Ascending aorta (tissue), 2 donors: ENCODE data around the gene TSHR. TPM values are rescaled to one million over a fixed set of nuclear protein-coding genes. Genes with fewer than 3 reads are reported as not detected.
"Not testable (repeated sequence)": the region's sequence is repeated elsewhere in the genome, so short reads cannot be mapped to it uniquely, and the experiment has no call there.

ENCODE experiments used
- DNase-seq, 2 donors: peaks; one replicate each; pipeline ENCODE4 v3.0.0-alpha.2; 2019; ENCODE audit warnings: low spot score in 2 of 2
- H3K27ac ChIP-seq, 2 donors: fragments of 200-600 bp; sonication (generic); one replicate each; pipeline ENCODE4 v1.5.1; 2016 to 2017; ENCODE audit warnings: mild to moderate bottlenecking in 1 of 2
- H3K27me3 ChIP-seq: fragments of 200-600 bp; sonication (generic); one replicate; pipeline ENCODE4 v1.5.1; 2017
- H3K36me3 ChIP-seq, 2 donors: fragments of 200-600 bp; sonication (generic); one replicate each; pipeline ENCODE4 v1.5.1; 2016
- H3K4me1 ChIP-seq, 2 donors: fragments of 200-600 bp; sonication (generic); one replicate each; pipeline ENCODE4 v1.5.1; 2016 to 2017; ENCODE audit warnings: mild to moderate bottlenecking in 1 of 2
- H3K4me3 ChIP-seq, 2 donors: fragments of 200-600 bp; sonication (generic); one replicate each; pipeline ENCODE4 v1.5.1; 2016 to 2017; ENCODE audit warnings: mild to moderate bottlenecking in 1 of 2
- H3K9me3 ChIP-seq, 2 donors: fragments of 200-600 bp; sonication (generic); one replicate each; pipeline ENCODE4 v1.5.1; 2016
- intact Hi-C: fragments of 100-400 bp; cut with DNase I; formaldehyde crosslinking; loops from one replicate; pipeline ENCODE4 v1.15.1; 2023
- total RNA-seq: library from RNA; depleted of rRNA; stranded (reverse); fragments of >200 nt; gene quantifications from one replicate; pipeline ENCODE4 v1.1.0, GENCODE V29; 2016
- TF ChIP-seq, protein P1 (sequence below), 3 experiments: fragments of 200-600 bp in 2 of 3; fragments of 450-650 bp in 1 of 3; sonication (generic) in 2 of 3; IDR thresholded peaks; one replicate each; pipeline ENCODE4 v1.5.1; 2016 to 2019; ENCODE audit warnings: antibody characterized with exemption in 3 of 3, mild to moderate bottlenecking in 1 of 3, moderate library complexity in 1 of 3

The TSHR gene
- total RNA-seq, 1 donor from 2014 or later = not detected

DNA sequence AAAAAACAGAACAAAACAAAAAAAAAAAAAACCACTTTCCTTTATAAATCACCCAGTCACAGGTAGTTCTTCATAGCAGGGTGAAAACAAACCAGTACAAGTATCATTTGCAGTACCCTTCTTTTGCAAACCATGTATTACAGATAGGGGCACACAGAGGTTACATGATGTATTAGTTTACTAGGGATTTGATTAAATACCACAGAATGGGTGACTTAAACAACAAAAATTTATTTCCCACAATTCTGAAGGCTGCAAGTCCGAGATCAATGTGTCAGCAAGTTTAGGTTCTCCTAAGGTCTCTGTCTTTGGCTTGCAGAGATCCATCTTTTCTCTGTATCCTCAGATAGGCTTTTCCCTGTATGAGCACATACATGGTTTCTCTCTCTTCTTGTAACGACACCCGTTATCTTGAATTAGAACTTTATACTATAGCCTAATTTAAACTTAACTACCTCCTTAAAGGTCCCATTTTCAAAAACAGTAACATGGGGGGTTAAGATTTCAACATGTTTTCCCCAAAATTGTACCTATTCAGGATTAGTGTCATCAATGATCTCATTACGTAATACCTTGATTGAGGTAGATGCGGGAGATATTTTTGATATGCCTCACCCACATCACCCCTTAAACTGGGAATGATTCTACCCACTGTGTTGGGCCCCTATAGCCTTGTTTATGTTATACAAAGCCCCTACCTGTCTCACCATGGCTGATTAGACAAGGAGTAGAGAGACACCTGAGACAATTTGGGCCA lies 10.4 kb upstream of the TSHR start:
- intact Hi-C loops = loop anchor here (5.0 kb wide), 1 partner anchor 277 kb away; the partner anchor contains the start of gene GTF2A1
- H3K4me1 ChIP-seq = peaks cover 0 to 4% of the 10 kb centered on the region in 2 donors
- no peaks in the 10 kb centered on the region for H3K36me3 ChIP-seq
- H3K27me3 ChIP-seq = no peaks in the 10 kb centered on the region
- no peak overlapping the region for H3K4me3 ChIP-seq
- H3K9me3 ChIP-seq = no peaks in the 10 kb centered on the region
- H3K27ac ChIP-seq = no peak overlapping the region
- DNase-seq = no peak
- TF ChIP-seq, protein P1, sequence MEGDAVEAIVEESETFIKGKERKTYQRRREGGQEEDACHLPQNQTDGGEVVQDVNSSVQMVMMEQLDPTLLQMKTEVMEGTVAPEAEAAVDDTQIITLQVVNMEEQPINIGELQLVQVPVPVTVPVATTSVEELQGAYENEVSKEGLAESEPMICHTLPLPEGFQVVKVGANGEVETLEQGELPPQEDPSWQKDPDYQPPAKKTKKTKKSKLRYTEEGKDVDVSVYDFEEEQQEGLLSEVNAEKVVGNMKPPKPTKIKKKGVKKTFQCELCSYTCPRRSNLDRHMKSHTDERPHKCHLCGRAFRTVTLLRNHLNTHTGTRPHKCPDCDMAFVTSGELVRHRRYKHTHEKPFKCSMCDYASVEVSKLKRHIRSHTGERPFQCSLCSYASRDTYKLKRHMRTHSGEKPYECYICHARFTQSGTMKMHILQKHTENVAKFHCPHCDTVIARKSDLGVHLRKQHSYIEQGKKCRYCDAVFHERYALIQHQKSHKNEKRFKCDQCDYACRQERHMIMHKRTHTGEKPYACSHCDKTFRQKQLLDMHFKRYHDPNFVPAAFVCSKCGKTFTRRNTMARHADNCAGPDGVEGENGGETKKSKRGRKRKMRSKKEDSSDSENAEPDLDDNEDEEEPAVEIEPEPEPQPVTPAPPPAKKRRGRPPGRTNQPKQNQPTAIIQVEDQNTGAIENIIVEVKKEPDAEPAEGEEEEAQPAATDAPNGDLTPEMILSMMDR (IDR thresholded peaks at IDR 0.05) = no peak

DNA sequence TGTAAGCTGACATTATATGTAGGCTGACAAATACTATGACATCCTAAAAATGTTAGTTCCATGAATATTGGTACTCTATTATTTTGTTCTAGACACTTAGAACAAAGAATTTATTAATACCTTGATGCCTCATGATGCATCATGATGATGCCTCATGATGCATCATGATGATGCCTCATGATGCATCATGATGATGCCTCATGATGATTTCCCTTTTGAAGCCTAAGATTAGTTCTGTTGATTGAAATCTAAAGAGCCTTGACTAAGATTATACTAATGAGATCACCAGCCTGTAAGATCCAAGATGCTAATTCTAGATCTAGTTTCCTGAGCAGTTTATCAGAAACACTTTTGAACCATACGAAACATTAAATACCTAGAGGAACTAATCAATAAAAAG lies 9.2 kb upstream of the TSHR start:
- Histone ChIP-seq H3K4me1 (peaks cover 0 to 4% of the 10 kb centered on the region in 2 donors), H3K27ac (no peak overlapping the region), H3K27me3 (no peaks in the 10 kb centered on the region), H3K4me3 (no peak overlapping the region), H3K9me3 (no peaks in the 10 kb centered on the region), H3K36me3 (no peaks in the 10 kb centered on the region)
- intact Hi-C loops = no loop called here
- TF ChIP-seq, protein P1 (IDR thresholded peaks at IDR 0.05) = no peak
- DNase-seq = no peak

DNA sequence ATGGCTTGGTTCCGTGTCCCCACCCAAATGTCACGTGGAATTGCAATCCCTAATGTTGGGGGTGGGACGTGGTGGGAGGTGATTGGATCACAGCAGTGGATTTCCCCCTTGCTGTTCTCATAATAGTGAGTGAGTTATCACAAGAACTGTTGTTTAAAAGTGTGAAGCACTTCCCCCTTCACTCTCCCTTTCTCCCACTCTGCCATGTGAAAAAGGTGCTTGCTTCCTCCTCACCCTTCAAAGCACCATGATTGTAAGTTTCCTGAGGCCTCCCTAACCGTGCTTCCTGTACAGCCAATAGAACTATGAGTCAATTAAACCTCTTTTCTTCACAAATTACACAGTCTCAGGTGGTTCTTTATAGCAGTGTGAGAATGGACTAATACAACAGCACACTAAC lies 8.6 kb upstream of the TSHR start:
- TF ChIP-seq, protein P1 (IDR thresholded peaks at IDR 0.05) = no peak
- Histone ChIP-seq H3K36me3 (no peaks in the 10 kb centered on the region), H3K27ac (no peak overlapping the region), H3K4me1 (peaks cover 0 to 4% of the 10 kb centered on the region in 2 donors), H3K27me3 (no peaks in the 10 kb centered on the region), H3K9me3 (no peaks in the 10 kb centered on the region), H3K4me3 (no peak overlapping the region)
- intact Hi-C loops = no loop called here
- no peak for DNase-seq

DNA sequence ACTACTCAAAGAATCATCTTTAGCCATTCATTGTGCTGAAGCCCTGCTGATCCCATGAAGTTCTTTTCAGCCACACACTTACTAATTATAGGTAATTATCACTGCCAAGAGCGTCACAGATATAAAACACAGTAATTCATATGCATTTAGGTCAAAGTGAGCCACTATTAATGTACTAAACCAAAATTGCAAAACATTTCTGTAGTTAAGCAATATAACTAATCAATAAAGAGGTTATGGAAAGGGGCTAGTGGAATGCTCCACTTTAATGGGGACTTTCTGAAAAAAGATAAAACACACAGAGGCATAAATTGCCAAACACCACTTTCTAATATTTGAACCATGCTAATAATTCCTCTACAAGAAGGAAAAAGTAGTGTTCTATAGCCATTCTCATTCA lies 7.1 kb upstream of the TSHR start:
- H3K36me3 ChIP-seq = no peaks in the 10 kb centered on the region
- no peak overlapping the region for H3K27ac ChIP-seq
- H3K27me3 ChIP-seq = no peaks in the 10 kb centered on the region
- H3K9me3 ChIP-seq = no peaks in the 10 kb centered on the region
- no peak for DNase-seq
- TF ChIP-seq, protein P1 (IDR thresholded peaks at IDR 0.05) = no peak
- H3K4me1 ChIP-seq = no peaks in the 10 kb centered on the region
- no peak overlapping the region for H3K4me3 ChIP-seq
- intact Hi-C loops = no loop called here

DNA sequence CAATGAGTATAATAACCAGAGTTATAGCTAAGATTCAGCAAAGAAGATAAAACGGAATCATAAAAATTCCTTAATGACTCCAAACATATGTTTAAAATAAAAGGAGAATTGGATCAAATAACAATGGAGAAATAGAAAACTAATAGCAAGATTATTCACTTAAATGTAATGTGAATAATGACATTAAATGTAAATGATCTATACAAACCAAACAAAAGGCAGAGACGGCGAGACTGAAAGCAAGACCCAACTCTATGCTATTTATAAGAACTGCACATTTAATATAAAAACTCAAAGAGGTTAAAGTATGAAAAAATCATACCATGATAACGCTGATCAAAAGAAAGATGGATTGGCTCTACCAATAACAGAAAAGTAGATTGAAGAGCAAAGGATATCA lies 3.9 kb upstream of the TSHR start:
- no peaks in the 10 kb centered on the region for H3K36me3 ChIP-seq
- H3K4me1 ChIP-seq = peaks cover 0 to 6% of the 10 kb centered on the region in 2 donors
- no peak overlapping the region for H3K27ac ChIP-seq
- TF ChIP-seq, protein P1 (IDR thresholded peaks at IDR 0.05) = no peak
- no peak for DNase-seq
- intact Hi-C loops = loop anchor here (2.0 kb wide), 1 partner anchor 219 kb away; no protein-coding TSS in a partner anchor
- H3K4me3 ChIP-seq = no peak overlapping the region
- no peaks in the 10 kb centered on the region for H3K27me3 ChIP-seq
- H3K9me3 ChIP-seq = no peaks in the 10 kb centered on the region

DNA sequence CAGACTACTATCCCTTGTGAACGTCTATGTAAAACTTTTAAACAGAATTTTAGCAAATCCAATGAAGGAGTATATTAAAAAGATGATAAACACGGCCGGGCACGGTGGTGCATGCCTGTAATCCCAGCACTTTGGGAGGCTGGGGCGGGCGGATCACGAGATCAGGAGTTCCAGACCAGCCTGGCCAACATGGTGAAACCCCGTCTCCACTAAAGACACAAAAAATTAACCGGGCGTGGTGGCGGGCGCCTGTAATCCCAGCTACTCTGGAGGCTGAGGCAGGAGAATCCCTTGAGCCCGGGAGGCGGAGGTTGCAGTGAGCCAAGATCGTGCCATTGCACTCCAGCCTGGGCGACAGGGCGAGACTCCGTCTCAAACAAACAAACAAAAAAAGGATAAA lies 2.2 kb upstream of the TSHR start:
- intact Hi-C loops, H3K27ac ChIP-seq, H3K9me3 ChIP-seq, H3K36me3 ChIP-seq, H3K4me3 ChIP-seq, DNase-seq, H3K27me3 ChIP-seq, H3K4me1 ChIP-seq: not testable (repeated sequence)
